CD14-positive monocyte (primary cell): ENCODE measurements around the gene GTF3C2. TPM values are rescaled to one million over a fixed set of nuclear protein-coding genes. Genes with fewer than 3 reads are reported as not detected.
A peak's percentile ranks its signal among the peaks of the same experiment; 100 is the strongest.

Experiments
- DNase-seq, 3 donors: peaks; one replicate each; pipeline ENCODE4 v3.0.0-alpha.2; 2011 to 2022
- H2AFZ ChIP-seq: 2 replicates; pipeline ENCODE4 v1.6.0; 2012; ENCODE audit warnings: mild to moderate bottlenecking, low read depth, low read length, inconsistent platforms; ENCODE audit not compliant: insufficient read depth, poor library complexity, severe bottlenecking
- H3K27ac ChIP-seq, 2 donors: 1 replicate in 1 of 2; 2 replicates in 1 of 2; pipeline ENCODE4 v1.5.1; 2012 to 2013; ENCODE audit warnings: low read length in 2 of 2, control low read depth in 1 of 2, inconsistent platforms in 1 of 2, low read depth in 1 of 2, mild to moderate bottlenecking in 1 of 2
- H3K27me3 ChIP-seq, 2 donors: one replicate each; pipeline versions ENCODE4 v1.6.0 to v1.6.1; 2011 to 2013; ENCODE audit warnings: low read length in 2 of 2; ENCODE audit not compliant: control insufficient read depth in 2 of 2, insufficient read depth in 2 of 2
- H3K36me3 ChIP-seq, 2 donors: replicated peaks in 1 of 2; 1 replicate in 1 of 2; 2 replicates in 1 of 2; pipeline versions ENCODE4 v1.5.1 to v1.6.1; 2012 to 2013; ENCODE audit warnings: low read length in 2 of 2, control low read depth in 1 of 2, inconsistent platforms in 1 of 2, mild to moderate bottlenecking in 1 of 2; ENCODE audit not compliant: insufficient read depth in 2 of 2, control insufficient read depth in 1 of 2
- H3K4me1 ChIP-seq, 2 donors: 1 replicate in 1 of 2; 2 replicates in 1 of 2; pipeline versions ENCODE4 v1.5.1 to v1.6.1; 2012 to 2013; ENCODE audit warnings: low read length in 2 of 2, control low read depth in 1 of 2, inconsistent platforms in 1 of 2, mild to moderate bottlenecking in 1 of 2, moderate library complexity in 1 of 2; ENCODE audit not compliant: insufficient read depth in 2 of 2, control insufficient read depth in 1 of 2
- H3K4me2 ChIP-seq: replicated peaks from 2 replicates; pipeline ENCODE3; 2012; ENCODE audit warnings: low read length, moderate library complexity, mild to moderate bottlenecking; ENCODE audit not compliant: poor library complexity, severe bottlenecking; ENCODE audit errors: extremely low read depth
- H3K4me3 ChIP-seq, 3 experiments: fragments of 200-600 bp in 1 of 3; sonication (generic) in 1 of 3; replicated peaks in 1 of 3; 1 replicate in 2 of 3; 2 replicates in 1 of 3; pipeline ENCODE4 v1.5.1; 2011 to 2013; ENCODE audit warnings: low read length in 3 of 3, mild to moderate bottlenecking in 3 of 3, control low read depth in 2 of 3, low read depth in 2 of 3, inconsistent platforms in 1 of 3, moderate library complexity in 1 of 3
- H3K79me2 ChIP-seq: 2 replicates; pipeline ENCODE4 v1.6.0; 2012; ENCODE audit warnings: mild to moderate bottlenecking, control low read depth, inconsistent platforms, low read length, moderate library complexity; ENCODE audit not compliant: insufficient read depth
- H3K9ac ChIP-seq: 2 replicates; pipeline ENCODE4 v1.6.0; 2017; ENCODE audit warnings: low read length, mild to moderate bottlenecking; ENCODE audit not compliant: insufficient read depth, poor library complexity, severe bottlenecking
- H3K9me3 ChIP-seq, 2 donors: replicated peaks in 1 of 2; 1 replicate in 1 of 2; 2 replicates in 1 of 2; pipeline versions ENCODE4 v1.5.1 to v1.6.1; 2012 to 2013; ENCODE audit warnings: low read length in 2 of 2, control low read depth in 1 of 2; ENCODE audit not compliant: control insufficient read depth in 1 of 2, insufficient read depth in 1 of 2
- H4K20me1 ChIP-seq: 2 replicates; pipeline ENCODE4 v1.6.0; 2012; ENCODE audit warnings: mild to moderate bottlenecking, low read length, control low read depth, moderate library complexity; ENCODE audit not compliant: insufficient read depth
- H3K27ac Mint-ChIP-seq, 7 donors: one replicate each; pipeline ENCODE4 v1.8.0; 2020; ENCODE audit warnings: mild to moderate bottlenecking in 7 of 7, mixed read lengths in 7 of 7, moderate library complexity in 6 of 7, inconsistent platforms in 2 of 7
- H3K27me3 Mint-ChIP-seq, 3 donors: one replicate each; pipeline ENCODE4 v1.8.0; 2021 to 2022; ENCODE audit warnings: low read depth in 3 of 3, mild to moderate bottlenecking in 3 of 3, mixed read lengths in 3 of 3, moderate library complexity in 3 of 3, inconsistent platforms in 1 of 3
- H3K36me3 Mint-ChIP-seq, 2 donors: one replicate each; pipeline ENCODE4 v1.8.0; 2020; ENCODE audit warnings: mixed read lengths in 2 of 2, inconsistent platforms in 1 of 2, mild to moderate bottlenecking in 1 of 2
- H3K4me1 Mint-ChIP-seq: one replicate; pipeline ENCODE4 v1.8.0; 2020; ENCODE audit warnings: mild to moderate bottlenecking, mixed read lengths
- H3K4me3 Mint-ChIP-seq, 2 donors: one replicate each; pipeline ENCODE4 v1.8.0; 2020; ENCODE audit warnings: mild to moderate bottlenecking in 2 of 2, mixed read lengths in 2 of 2, moderate library complexity in 1 of 2
- H3K9me3 Mint-ChIP-seq, 7 donors: one replicate each; pipeline ENCODE4 v1.8.0; 2020 to 2022; ENCODE audit warnings: mixed read lengths in 7 of 7, mild to moderate bottlenecking in 6 of 7, moderate library complexity in 6 of 7, inconsistent platforms in 2 of 7
- CTCF ChIP-seq: fragments of 200-600 bp; IDR thresholded peaks from one replicate; pipeline ENCODE4 v1.8.0; 2022; ENCODE audit warnings: antibody characterized with exemption, mild to moderate bottlenecking
- WGBS: methylation state at CpG from one replicate; pipeline ENCODE4 v1.1.5; 2013; ENCODE audit warnings: missing lambda C conversion rate; ENCODE audit not compliant: insufficient coverage; 5-methylcytosine and 5-hydroxymethylcytosine counted together
- intact Hi-C, 2 donors: fragments of 100-400 bp; cut with micrococcal nuclease; formaldehyde crosslinking; loops; one replicate each; pipeline versions ENCODE4 v1.15.0 to v1.15.1; 2023
- polyA plus RNA-seq, 3 donors: library from polyadenylated mRNA; depleted of rRNA in 1 of 3; unstranded in 2 of 3; stranded (reverse) in 1 of 3; fragments of 300-500 nt in 2 of 3; fragments of >200 nt in 1 of 3; fragmentation: Illumina TruSeq in 2 of 3; gene quantifications; 1 replicate in 2 of 3; 2 replicates in 1 of 3; pipeline ENCODE4 v1.2.3, GENCODE V29; 2012 to 2021

Gene GTF3C2
- polyA plus RNA-seq, 3 donors: 34.4 to 70.8 (median 41.7) TPM

GRCh38 chr2:27306136-27306535 is 50.4 kb downstream of the GTF3C2 start:
- no peak overlapping the region for H3K4me2 ChIP-seq
- Mint-ChIP-seq H3K9me3 (peaks cover 0 to 6% (median 1%) of the 10 kb centered on the region in 7 donors), H3K4me3 (peak overlapping the region in 1 of 2 donors; percentile 59), H3K36me3 (peaks cover 21 to 27% of the 10 kb centered on the region in 2 donors), H3K27ac (no peak overlapping the region), H3K27me3 (peaks cover 38 to 47% (median 45%) of the 10 kb centered on the region in 3 donors), H3K4me1 (peaks cover 17% of the 10 kb centered on the region)
- DNase-seq: no peak
- H3K27me3 ChIP-seq: peaks cover 4 to 32% of the 10 kb centered on the region in 2 donors
- peaks cover 4 to 18% of the 10 kb centered on the region in 2 donors for H3K36me3 ChIP-seq
- H3K9ac ChIP-seq: peak overlapping the region; percentile 21
- H3K4me3 ChIP-seq: no peak overlapping the region
- no peak overlapping the region for H3K27ac ChIP-seq
- peaks cover 12 to 14% of the 10 kb centered on the region in 2 donors for H3K4me1 ChIP-seq
- no peak for TF ChIP-seq CTCF
- intact Hi-C loops: no loop called here
- H4K20me1 ChIP-seq: no peaks in the 10 kb centered on the region
- WGBS: 40% methylated on average over 24 of the region's 26 CpGs
- no peak overlapping the region for H2AFZ ChIP-seq
- H3K9me3 ChIP-seq: peaks cover 0 to 7% of the 10 kb centered on the region in 2 donors
- H3K79me2 ChIP-seq: no peaks in the 10 kb centered on the region

GRCh38 chr2:27305516-27305915 is 51.0 kb downstream of the GTF3C2 start:
- peak overlapping the region in 1 of 2 donors; percentile 59 for H3K4me3 Mint-ChIP-seq
- peaks cover 37 to 48% (median 47%) of the 10 kb centered on the region in 3 donors for H3K27me3 Mint-ChIP-seq

More at GRCh38 chr2:27305516-27305915, 51.0 kb downstream of the GTF3C2 start:
- Histone ChIP-seq H3K79me2 (no peaks in the 10 kb centered on the region), H3K9ac (no peak overlapping the region), H3K4me1 (peaks cover 12 to 14% of the 10 kb centered on the region in 2 donors), H4K20me1 (no peaks in the 10 kb centered on the region), H3K27ac (no peak overlapping the region), H3K27me3 (peaks cover 4 to 32% of the 10 kb centered on the region in 2 donors), H2AFZ (no peak overlapping the region), H3K4me3 (no peak overlapping the region), H3K9me3 (peaks cover 0 to 7% of the 10 kb centered on the region in 2 donors), H3K4me2 (no peak overlapping the region), H3K36me3 (peaks cover 4 to 16% of the 10 kb centered on the region in 2 donors)
- peak overlapping the region in 1 of 7 donors; percentile 28 for H3K27ac Mint-ChIP-seq
- DNase-seq: no peak
- peaks cover 17% of the 10 kb centered on the region for H3K4me1 Mint-ChIP-seq
- intact Hi-C loops: no loop called here
- H3K36me3 Mint-ChIP-seq: peaks cover 18 to 23% of the 10 kb centered on the region in 2 donors
- WGBS: 93% methylated on average over 16 of the region's 16 CpGs
- no peak for TF ChIP-seq CTCF
- peaks cover 0 to 6% (median 1%) of the 10 kb centered on the region in 7 donors for H3K9me3 Mint-ChIP-seq
